NCI-H2081 treated with DMSO at 0.1 percent for 48 hours (cell line): ENCODE measurements around the gene PCNX2.
"Not testable (repeated sequence)": the region's sequence is repeated elsewhere in the genome, so short reads cannot be mapped to it uniquely, and the experiment has no call there.

ENCODE experiments used
- DNase-seq: peaks from one replicate; lab custom pipeline; 2025; lab: John Stamatoyannopoulos, UW

Gene PCNX2

GRCh38 chr1:233006541-233006973 lies 289.0 kb downstream of the PCNX2 start:
- no peak for DNase-seq

- DNase-seq, result no peak
Measured at GRCh38 chr1:233006108-233006507, 289.4 kb downstream of the PCNX2 start.

- no peak for DNase-seq
Measured at GRCh38 chr1:233005703-233006102, 289.8 kb downstream of the PCNX2 start.

GRCh38 chr1:233005156-233005555 lies 290.4 kb downstream of the PCNX2 start:
- peak; percentile 21 for DNase-seq

GRCh38 chr1:233004451-233004850 lies 291.1 kb downstream of the PCNX2 start:
- DNase-seq, result no peak

GRCh38 chr1:233003638-233004037 lies 291.9 kb downstream of the PCNX2 start:
- not testable (repeated sequence) for DNase-seq

GRCh38 chr1:232999956-233000625 lies 295.4 kb downstream of the PCNX2 start:
- DNase-seq, result no peak

- DNase-seq, result no peak
Measured at GRCh38 chr1:232998646-232999045, 296.9 kb downstream of the PCNX2 start.

GRCh38 chr1:232998138-232998537 lies 297.4 kb downstream of the PCNX2 start:
- DNase-seq, result no peak

- no peak for DNase-seq
Measured at GRCh38 chr1:232996143-232996542, 299.4 kb downstream of the PCNX2 start.

GRCh38 chr1:232995189-232995588 lies 300.3 kb downstream of the PCNX2 start:
- no peak for DNase-seq

- DNase-seq, result no peak
Measured at GRCh38 chr1:232993555-232993954, 302.0 kb downstream of the PCNX2 start.

GRCh38 chr1:232992227-232992626 lies 303.3 kb downstream of the PCNX2 start:
- DNase-seq, result no peak

- DNase-seq, result no peak
Measured at GRCh38 chr1:232991238-232991637, 304.3 kb downstream of the PCNX2 start.

- DNase-seq, result no peak
Measured at GRCh38 chr1:232990176-232991128, 305.1 kb downstream of the PCNX2 start.

- no peak for DNase-seq
Measured at GRCh38 chr1:232988572-232989040, 306.9 kb downstream of the PCNX2 start.

GRCh38 chr1:232987774-232988140 lies 307.8 kb downstream of the PCNX2 start:
- no peak for DNase-seq

- DNase-seq, result no peak
Measured at GRCh38 chr1:232987046-232987773, 308.3 kb downstream of the PCNX2 start.

- DNase-seq, result no peak
Measured at GRCh38 chr1:232986527-232986922, 309.0 kb downstream of the PCNX2 start.

GRCh38 chr1:232985882-232986526 lies 309.5 kb downstream of the PCNX2 start:
- no peak for DNase-seq

- DNase-seq, result no peak
Measured at GRCh38 chr1:232984577-232985425, 310.7 kb downstream of the PCNX2 start.
